BJ (cell line): ENCODE measurements around the gene PRPF38A. TPM values are rescaled to one million over a fixed set of nuclear protein-coding genes. Genes with fewer than 3 reads are reported as not detected.
A peak's percentile ranks its signal among the peaks of the same experiment; 100 is the strongest.

ENCODE experiments used
- CTCF ChIA-PET: fragments of 350-600 bp; formaldehyde crosslinking; extraction: SDS; loops from one replicate; lab custom pipeline; 2021; ENCODE audit warnings: antibody characterized with exemption, inconsistent platforms; lab: Yijun Ruan, JAX
- POLR2A ChIA-PET: fragments of 300-600 bp; sonication (Branson Sonifier 250); formaldehyde crosslinking; extraction: SDS; loops from one replicate; lab custom pipeline; 2021; ENCODE audit warnings: antibody characterized with exemption; lab: Charles Lee
- DNase-seq: peaks from one replicate; pipeline ENCODE4 v3.0.0-alpha.2; 2011; ENCODE audit warnings: low read depth
- H3K27me3 ChIP-seq: 2 replicates; pipeline ENCODE4 v1.6.0; 2011; ENCODE audit warnings: low read length; ENCODE audit not compliant: control insufficient read depth, insufficient read depth
- H3K36me3 ChIP-seq: 2 replicates; pipeline ENCODE4 v1.5.1; 2011; ENCODE audit warnings: low read length; ENCODE audit not compliant: control insufficient read depth, insufficient read depth
- H3K4me3 ChIP-seq: 2 replicates; pipeline ENCODE4 v1.5.1; 2011; ENCODE audit warnings: low read depth, mild to moderate bottlenecking, control low read depth, low read length
- CTCF ChIP-seq: IDR thresholded peaks from 2 replicates; pipeline ENCODE4 v1.5.1; 2011; ENCODE audit warnings: low read depth, mild to moderate bottlenecking, control low read depth, inconsistent platforms, low read length, moderate library complexity; ENCODE audit not compliant: insufficient read depth
- polyA minus RNA-seq: library from RNA; depleted of rRNA, polyadenylated mRNA; stranded (reverse); fragments of >200 nt; gene quantifications from 2 replicates; pipeline ENCODE4 v1.2.3, GENCODE V29; 2011; rRNA and poly(A)+ RNA removed
- polyA plus RNA-seq: library from polyadenylated mRNA; depleted of rRNA; stranded (reverse); fragments of >200 nt; gene quantifications from 2 replicates; pipeline ENCODE4 v1.2.3, GENCODE V29; 2011; rRNA removed

The PRPF38A gene, protein sequence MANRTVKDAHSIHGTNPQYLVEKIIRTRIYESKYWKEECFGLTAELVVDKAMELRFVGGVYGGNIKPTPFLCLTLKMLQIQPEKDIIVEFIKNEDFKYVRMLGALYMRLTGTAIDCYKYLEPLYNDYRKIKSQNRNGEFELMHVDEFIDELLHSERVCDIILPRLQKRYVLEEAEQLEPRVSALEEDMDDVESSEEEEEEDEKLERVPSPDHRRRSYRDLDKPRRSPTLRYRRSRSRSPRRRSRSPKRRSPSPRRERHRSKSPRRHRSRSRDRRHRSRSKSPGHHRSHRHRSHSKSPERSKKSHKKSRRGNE
- polyA plus RNA-seq (14.2 and 19.6 TPM in 2 replicates), polyA minus RNA-seq (12.3 and 14.5 TPM in 2 replicates)

- ChIA-PET CTCF (interaction anchor here (0.7 to 1.0 kb wide), 5 partner anchors 9 to 554 kb away, joined by 3 to 4 read pairs (median 3); no protein-coding TSS in a partner anchor), POLR2A (interaction anchor here (1.0 kb wide), 1 partner anchor 148 kb away, joined by 3 read pairs; the partner anchor contains the start of gene TUT4)
- DNase-seq, result peak; percentile 72
Measured at GRCh38 chr1:52404116-52404974, at the start of gene PRPF38A, which contains the start of gene ORC1. PRPF38A (plus strand) TSS chr1:52404602; CDS start chr1:52404750, 148 bp downstream. ORC1 (minus strand) TSS chr1:52404423; CDS start chr1:52402223, 2,200 bp downstream.

DNA sequence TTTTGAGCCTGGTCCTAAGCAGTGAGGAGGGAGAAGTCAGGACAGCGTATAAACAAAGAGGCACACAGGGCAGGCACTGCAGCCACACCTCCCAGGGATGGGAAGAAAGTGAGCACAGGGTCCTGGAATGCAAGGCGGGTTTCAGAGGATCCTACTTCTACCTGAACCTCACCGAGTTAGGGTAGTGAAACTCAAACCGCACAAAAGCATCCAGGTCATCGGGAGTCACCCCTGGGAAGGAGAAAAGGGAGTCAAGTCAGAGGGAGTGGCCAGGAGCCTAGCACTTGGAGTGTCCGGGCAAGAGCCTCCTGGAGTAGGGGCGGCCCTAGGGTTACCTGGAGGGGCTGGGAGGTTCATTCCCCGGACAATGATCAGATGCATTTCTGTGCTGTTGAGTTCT, 49.0 kb upstream of the PRPF38A start:
- Histone ChIP-seq H3K4me3 (no peak overlapping the region), H3K27me3 (no peaks in the 10 kb centered on the region), H3K36me3 (peaks cover 67% of the 10 kb centered on the region)
- TF ChIP-seq CTCF, result no peak
- POLR2A ChIA-PET, result no interaction called here
- no peak for DNase-seq
- CTCF ChIA-PET, result no interaction called here

More at GRCh38 chr1:52404116-52404974, at the start of gene PRPF38A, which contains the start of gene ORC1:
- H3K4me3 ChIP-seq, result peak within 1 kb of the TSS; percentile 62
- H3K36me3 ChIP-seq, result peaks cover 7% of the 10 kb centered on the region
- peak; percentile 67 for TF ChIP-seq CTCF
- H3K27me3 ChIP-seq, result no peaks in the 10 kb centered on the region

DNA sequence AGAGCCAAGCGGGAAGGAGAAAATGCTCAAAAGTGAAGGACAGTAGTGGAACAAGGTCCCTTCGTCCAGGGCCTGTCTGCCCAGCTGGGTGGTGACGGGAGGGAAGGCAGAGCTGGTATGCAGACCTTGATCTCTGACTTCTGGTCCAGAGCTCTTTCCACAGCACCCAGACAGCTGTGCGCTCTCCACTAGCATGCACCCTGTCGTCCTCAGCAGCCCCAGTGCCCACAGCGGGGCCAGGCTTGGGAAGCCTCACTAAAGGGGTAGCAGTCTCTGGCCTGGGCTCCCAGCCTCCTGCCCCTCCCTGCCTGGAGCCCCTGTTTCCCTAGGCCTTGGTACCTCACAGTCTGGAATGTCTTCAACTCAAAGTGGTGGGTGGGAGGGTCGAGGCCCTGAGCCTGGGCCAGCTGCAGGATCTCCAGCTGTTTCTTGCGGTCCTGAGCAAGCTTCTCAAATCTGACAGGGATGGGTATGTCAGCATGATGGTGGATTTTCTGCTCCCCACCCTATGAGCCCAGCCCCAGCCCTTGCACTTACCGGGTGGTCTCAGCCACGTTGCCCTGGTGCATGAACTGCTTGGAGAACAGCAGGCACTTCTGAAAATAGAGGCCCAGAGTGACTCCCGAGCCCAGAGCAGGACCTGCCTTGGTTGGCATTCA, 48.4 kb upstream of the PRPF38A start:
- H3K4me3 ChIP-seq, result no peak overlapping the region
- H3K36me3 ChIP-seq, result peaks cover 72% of the 10 kb centered on the region
- ChIA-PET CTCF (interaction anchor here (1.0 kb wide), 1 partner anchor 229 kb away, joined by 3 read pairs; no protein-coding TSS in a partner anchor), POLR2A (no interaction called here)
- TF ChIP-seq CTCF, result no peak
- no peaks in the 10 kb centered on the region for H3K27me3 ChIP-seq
- no peak for DNase-seq

GRCh38 chr1:52356818-52357355, 47.5 kb upstream of the PRPF38A start:
- peaks cover 76% of the 10 kb centered on the region for H3K36me3 ChIP-seq
- ChIA-PET POLR2A (no interaction called here), CTCF (interaction anchor here (1.0 kb wide), 1 partner anchor 230 kb away, joined by 3 read pairs; no protein-coding TSS in a partner anchor)
- no peaks in the 10 kb centered on the region for H3K27me3 ChIP-seq
- TF ChIP-seq CTCF, result no peak
- DNase-seq, result no peak
- H3K4me3 ChIP-seq, result no peak overlapping the region
